Esophagus (tissue), 2 donors: Measurements from ENCODE around the gene VWA3A. TPM values are rescaled to one million over a fixed set of nuclear protein-coding genes. Genes with fewer than 3 reads are reported as not detected.

Experiments used
- H3K27ac ChIP-seq, 2 donors: one replicate each; pipeline ENCODE4 v1.5.1; 2013; ENCODE audit warnings: low read depth in 2 of 2, mild to moderate bottlenecking in 2 of 2, inconsistent platforms in 1 of 2, low read length in 1 of 2, moderate library complexity in 1 of 2
- H3K27me3 ChIP-seq, 2 donors: one replicate each; pipeline ENCODE4 v1.6.1; 2013; ENCODE audit warnings: low read length in 2 of 2, control low read depth in 1 of 2, mild to moderate bottlenecking in 1 of 2; ENCODE audit not compliant: insufficient read depth in 2 of 2, control insufficient read depth in 1 of 2
- H3K36me3 ChIP-seq, 2 donors: one replicate each; pipeline ENCODE4 v1.6.1; 2013; ENCODE audit warnings: low read length in 1 of 2; ENCODE audit not compliant: control insufficient read depth in 2 of 2, insufficient read depth in 2 of 2
- H3K4me1 ChIP-seq, 2 donors: one replicate each; pipeline ENCODE4 v1.6.1; 2013; ENCODE audit warnings: low read length in 1 of 2; ENCODE audit not compliant: control insufficient read depth in 2 of 2, insufficient read depth in 2 of 2
- H3K4me3 ChIP-seq, 2 donors: one replicate each; pipeline ENCODE4 v1.5.1; 2013; ENCODE audit warnings: low read length in 2 of 2, mild to moderate bottlenecking in 2 of 2, low read depth in 1 of 2, moderate library complexity in 1 of 2
- H3K9me3 ChIP-seq, 2 donors: one replicate each; pipeline ENCODE4 v1.6.1; 2013; ENCODE audit warnings: mild to moderate bottlenecking in 2 of 2, low read depth in 1 of 2, low read length in 1 of 2, moderate library complexity in 1 of 2; ENCODE audit not compliant: control insufficient read depth in 2 of 2, insufficient read depth in 1 of 2
- WGBS, 2 donors: extraction: QIAGEN DNeasy Blood & Tissue Kit; methylation state at CpG; one replicate each; pipeline ENCODE4 v1.1.7; 2013; 5-methylcytosine and 5-hydroxymethylcytosine counted together
- polyA plus RNA-seq, 2 donors: library from polyadenylated mRNA; stranded (reverse); fragments of 200-250 nt; gene quantifications; one replicate each; pipeline ENCODE4 v1.2.3, GENCODE V29; 2013
- donor health status: healthy with polysubstance abuse.
- donor health status: Bipolar disorder and iron deficiency.

VWA3A gene
- polyA plus RNA-seq, 2 donors, result 0.01 to 0.24 TPM

- H3K9me3 ChIP-seq, result no peaks in the 10 kb centered on the region
- no peak overlapping the region for H3K27ac ChIP-seq
- H3K36me3 ChIP-seq, result no peaks in the 10 kb centered on the region
- no peaks in the 10 kb centered on the region for H3K27me3 ChIP-seq
- no peaks in the 10 kb centered on the region for H3K4me1 ChIP-seq
- 94 to 96% methylated on average over 1 of the region's 1 CpG for WGBS, 2 donors
- H3K4me3 ChIP-seq, result no peak overlapping the region
Observed at GRCh38 chr16:22086440-22086839, 5.9 kb upstream of the VWA3A start.

- H3K4me1 ChIP-seq, result no peaks in the 10 kb centered on the region
- H3K27me3 ChIP-seq, result no peaks in the 10 kb centered on the region
- 79 to 84% methylated on average over 1 of the region's 1 CpG for WGBS, 2 donors
- H3K36me3 ChIP-seq, result no peaks in the 10 kb centered on the region
- H3K27ac ChIP-seq, result no peak overlapping the region
- no peak overlapping the region for H3K4me3 ChIP-seq
- no peaks in the 10 kb centered on the region for H3K9me3 ChIP-seq
Observed at GRCh38 chr16:22088642-22089041, 3.7 kb upstream of the VWA3A start.

GRCh38 chr16:22089910-22090309, 2.4 kb upstream of the VWA3A start:
- H3K27ac ChIP-seq, result no peak overlapping the region
- no peaks in the 10 kb centered on the region for H3K36me3 ChIP-seq
- no peak overlapping the region for H3K4me3 ChIP-seq
- no peaks in the 10 kb centered on the region for H3K4me1 ChIP-seq
- WGBS, 2 donors, result 86 to 91% methylated on average over 4 of the region's 4 CpGs
- H3K27me3 ChIP-seq, result no peaks in the 10 kb centered on the region
- no peaks in the 10 kb centered on the region for H3K9me3 ChIP-seq

- Histone ChIP-seq H3K4me1 (no peaks in the 10 kb centered on the region), H3K36me3 (no peaks in the 10 kb centered on the region), H3K27ac (no peak overlapping the region), H3K27me3 (no peaks in the 10 kb centered on the region), H3K9me3 (no peaks in the 10 kb centered on the region), H3K4me3 (no peak overlapping the region)
- WGBS, 2 donors, result 72 to 77% methylated on average over 3 of the region's 3 CpGs
Observed at GRCh38 chr16:22091721-22092120, 620 bp upstream of the VWA3A start.

- Histone ChIP-seq H3K36me3 (no peaks in the 10 kb centered on the region), H3K4me3 (no peak overlapping the region), H3K4me1 (no peaks in the 10 kb centered on the region), H3K27me3 (no peaks in the 10 kb centered on the region), H3K9me3 (no peaks in the 10 kb centered on the region), H3K27ac (no peak overlapping the region)
- WGBS, 2 donors, result 85 to 91% methylated on average over 3 of the region's 3 CpGs
Observed at GRCh38 chr16:22093331-22093730, 990 bp downstream of the VWA3A start.

- Histone ChIP-seq H3K9me3 (no peaks in the 10 kb centered on the region), H3K4me1 (no peaks in the 10 kb centered on the region), H3K36me3 (no peaks in the 10 kb centered on the region), H3K27me3 (no peaks in the 10 kb centered on the region), H3K27ac (no peak overlapping the region), H3K4me3 (no peak overlapping the region)
- 66 to 75% methylated on average over 3 of the region's 3 CpGs for WGBS, 2 donors
Observed at GRCh38 chr16:22093996-22094395, 1.7 kb downstream of the VWA3A start.

GRCh38 chr16:22098405-22099255, 6.3 kb downstream of the VWA3A start:
- 49 to 53% methylated on average over 8 of the region's 8 CpGs for WGBS, 2 donors
- Histone ChIP-seq H3K9me3 (no peaks in the 10 kb centered on the region), H3K27me3 (no peaks in the 10 kb centered on the region), H3K36me3 (no peaks in the 10 kb centered on the region), H3K27ac (no peak overlapping the region), H3K4me3 (no peak overlapping the region), H3K4me1 (no peaks in the 10 kb centered on the region)

- no peaks in the 10 kb centered on the region for H3K27me3 ChIP-seq
- no peak overlapping the region for H3K4me3 ChIP-seq
- H3K36me3 ChIP-seq, result no peaks in the 10 kb centered on the region
- no peaks in the 10 kb centered on the region for H3K4me1 ChIP-seq
- 78 to 80% methylated on average over 9 of the region's 9 CpGs for WGBS, 2 donors
- no peaks in the 10 kb centered on the region for H3K9me3 ChIP-seq
- no peak overlapping the region for H3K27ac ChIP-seq
Observed at GRCh38 chr16:22099256-22099975, 7.1 kb downstream of the VWA3A start.

GRCh38 chr16:22103441-22103840, 11.1 kb downstream of the VWA3A start:
- WGBS, 2 donors, result 90 to 94% methylated on average over 1 of the region's 1 CpG
- no peak overlapping the region for H3K4me3 ChIP-seq
- H3K27me3 ChIP-seq, result no peaks in the 10 kb centered on the region
- no peaks in the 10 kb centered on the region for H3K9me3 ChIP-seq
- no peak overlapping the region for H3K27ac ChIP-seq
- no peaks in the 10 kb centered on the region for H3K36me3 ChIP-seq
- H3K4me1 ChIP-seq, result no peaks in the 10 kb centered on the region
